A549 (cell line): Measurements from ENCODE around the gene TMEM131. TPM values are rescaled to one million over a fixed set of nuclear protein-coding genes. Genes with fewer than 3 reads are reported as not detected.

Source experiments
- ATAC-seq, 2 experiments: fragments of 200-7000 bp in 1 of 2; fragments of >200 bp in 1 of 2; cut with Nextera tagmentation in 1 of 2; cut with Tn5 transposase in 1 of 2; 3 replicates each; pipeline versions ENCODE4 v1.8.0 to v1.9.1; 2018 to 2020; ENCODE audit warnings: mild to moderate bottlenecking in 1 of 2, moderate library complexity in 1 of 2
- CTCF ChIA-PET: fragments of 300-600 bp; sonication (Branson Sonifier 250); formaldehyde crosslinking; extraction: SDS; loops from one replicate; lab custom pipeline; 2021; ENCODE audit warnings: antibody characterized with exemption, inconsistent platforms; lab: Yijun Ruan, JAX
- POLR2A ChIA-PET: fragments of 350-600 bp; formaldehyde crosslinking; extraction: SDS; loops from one replicate; lab custom pipeline; 2021; ENCODE audit warnings: antibody characterized with exemption, inconsistent platforms; lab: Yijun Ruan, JAX
- DNase-seq, 2 experiments: peaks; one replicate each; pipeline versions ENCODE4 v3.0.0 to v3.0.0-alpha.2; 2011 to 2016; ENCODE audit warnings: low read depth in 1 of 2, low spot score in 1 of 2
- FAIRE-seq: peaks from 2 replicates; lab custom pipeline; 2011; peaks lifted over from hg19 to GRCh38; lab: Jason Lieb, UNC
- H3K27ac ChIP-seq, 2 experiments: fragments of >200 bp; sonication (Bioruptor Twin); formaldehyde crosslinking; 3 replicates each; pipeline ENCODE4 v1.5.1; 2016 to 2017
- H3K4me1 ChIP-seq: fragments of >200 bp; sonication (Bioruptor Twin); formaldehyde crosslinking; 3 replicates; pipeline ENCODE4 v1.6.1; 2016
- H3K4me2 ChIP-seq: fragments of >200 bp; sonication (Bioruptor Twin); formaldehyde crosslinking; 3 replicates; pipeline ENCODE4 v1.6.1; 2016
- H3K4me3 ChIP-seq: fragments of >200 bp; sonication (Bioruptor Twin); formaldehyde crosslinking; 3 replicates; pipeline ENCODE4 v1.5.1; 2016
- H3K9me3 ChIP-seq: fragments of >200 bp; sonication (Bioruptor Twin); formaldehyde crosslinking; 3 replicates; pipeline ENCODE4 v1.6.1; 2016
- CBX8 ChIP-seq: fragments of 200-600 bp; sonication (generic); IDR thresholded peaks from 2 replicates; pipeline ENCODE4 v1.6.1; 2016
- CHD4 ChIP-seq: fragments of 200-600 bp; sonication (generic); IDR thresholded peaks from 2 replicates; pipeline ENCODE4 v1.6.1; 2016; ENCODE audit warnings: antibody characterized with exemption, mild to moderate bottlenecking, borderline replicate concordance
- EHF ChIP-seq: fragments of 250-450 bp; sonication (Bioruptor Pico); IDR thresholded peaks from 2 replicates; pipeline ENCODE4 v1.5.0; 2020; ENCODE audit warnings: mild to moderate bottlenecking
- ESRRA ChIP-seq: fragments of 150-350 bp; IDR thresholded peaks from 2 replicates; pipeline ENCODE4 v1.6.1; 2014; ENCODE audit warnings: mild to moderate bottlenecking, low read length, borderline replicate concordance
- JUNB ChIP-seq: fragments of >200 bp; sonication (Bioruptor Twin); formaldehyde crosslinking; IDR thresholded peaks from 2 replicates; pipeline ENCODE4 v1.6.1; 2016
- KDM1A ChIP-seq: fragments of 200-600 bp; sonication (generic); IDR thresholded peaks from 2 replicates; pipeline ENCODE4 v1.6.1; 2016; ENCODE audit warnings: low read depth, mild to moderate bottlenecking
- KDM5A ChIP-seq: fragments of 200-600 bp; sonication (generic); IDR thresholded peaks from 2 replicates; pipeline ENCODE4 v1.6.1; 2016; ENCODE audit warnings: antibody characterized with exemption, mild to moderate bottlenecking
- MYC ChIP-seq: IDR thresholded peaks from 2 replicates; pipeline ENCODE4 v1.6.1; 2012; ENCODE audit warnings: mild to moderate bottlenecking, inconsistent platforms, low read length, improper control_type of control experiment, borderline replicate concordance
- PHF8 ChIP-seq: fragments of 200-600 bp; sonication (generic); IDR thresholded peaks from 2 replicates; pipeline ENCODE4 v1.6.1; 2016; ENCODE audit warnings: low read depth, mild to moderate bottlenecking, antibody characterized with exemption, moderate library complexity, borderline replicate concordance
- POLR2A ChIP-seq: IDR thresholded peaks from 2 replicates; pipeline ENCODE4 v1.6.1; 2012; ENCODE audit warnings: mild to moderate bottlenecking, low read length
- RCOR1 ChIP-seq: fragments of 150-350 bp; IDR thresholded peaks from 2 replicates; pipeline ENCODE4 v1.6.1; 2014; ENCODE audit warnings: antibody characterized with exemption, low read length, low read depth
- SREBF2 ChIP-seq: fragments of 450-650 bp; IDR thresholded peaks from 2 replicates; pipeline ENCODE4 v1.6.1; 2014; ENCODE audit warnings: mild to moderate bottlenecking, moderate library complexity
- TFCP2L1 ChIP-seq: fragments of 250-450 bp; sonication (Bioruptor Pico); IDR thresholded peaks from 2 replicates; pipeline ENCODE4 v1.5.0; 2021; ENCODE audit warnings: mild to moderate bottlenecking
- ZFP36 ChIP-seq: fragments of 450-650 bp; IDR thresholded peaks from 2 replicates; pipeline ENCODE4 v1.6.1; 2014; ENCODE audit warnings: borderline replicate concordance; ENCODE audit not compliant: partially characterized antibody
- ZSCAN20 ChIP-seq: fragments of 250-450 bp; sonication (Bioruptor Pico); IDR thresholded peaks from 2 replicates; pipeline ENCODE4 v1.8.0; 2022; ENCODE audit warnings: mild to moderate bottlenecking, moderate library complexity
- WGBS: methylation state at CpG from one replicate; pipeline ENCODE4 v1.1.6; 2017; ENCODE audit errors: missing lambda C conversion rate; 5-methylcytosine and 5-hydroxymethylcytosine counted together
- polyA plus RNA-seq, 4 experiments: library from polyadenylated mRNA; depleted of rRNA in 3 of 4; stranded (reverse); fragments of >200 nt; fragmentation: RNase III in 1 of 4; extraction: RNeasy Plus Mini Kit Qiagen cat#74134 plus additional on column Dnase treatment in 1 of 4; gene quantifications; 2 replicates in 3 of 4; 3 replicates in 1 of 4; pipeline ENCODE4 v1.2.3, GENCODE V29; 2011 to 2017
- TF ChIP-seq, protein P1 (sequence below): fragments of >200 bp; sonication (Bioruptor Twin); formaldehyde crosslinking; IDR thresholded peaks from 3 replicates; pipeline ENCODE4 v1.5.1; 2016
- TF ChIP-seq, protein P2 (sequence below): fragments of 150-350 bp; IDR thresholded peaks from 2 replicates; pipeline ENCODE4 v1.6.1; 2014; ENCODE audit warnings: low read depth, mild to moderate bottlenecking, low read length
- TF ChIP-seq, protein P3 (sequence below): fragments of >200 bp; sonication (Bioruptor Twin); formaldehyde crosslinking; IDR thresholded peaks from 3 replicates; pipeline ENCODE4 v1.6.1; 2016
- TF ChIP-seq, protein P4 (sequence below): IDR thresholded peaks from 2 replicates; pipeline ENCODE4 v1.6.1; 2012; ENCODE audit warnings: low read depth, borderline replicate concordance
- TF ChIP-seq, protein P5 (sequence below): IDR thresholded peaks from 2 replicates; pipeline ENCODE4 v1.6.1; 2012
- TF ChIP-seq, protein P6 (sequence below): fragments of 450-650 bp; IDR thresholded peaks from 2 replicates; pipeline ENCODE4 v1.6.1; 2014; ENCODE audit warnings: antibody characterized with exemption

Gene TMEM131
- polyA plus RNA-seq, 2 of the 4 experiments (the other 2 are of a cell fraction): 14.5 to 21.8 TPM

DNA sequence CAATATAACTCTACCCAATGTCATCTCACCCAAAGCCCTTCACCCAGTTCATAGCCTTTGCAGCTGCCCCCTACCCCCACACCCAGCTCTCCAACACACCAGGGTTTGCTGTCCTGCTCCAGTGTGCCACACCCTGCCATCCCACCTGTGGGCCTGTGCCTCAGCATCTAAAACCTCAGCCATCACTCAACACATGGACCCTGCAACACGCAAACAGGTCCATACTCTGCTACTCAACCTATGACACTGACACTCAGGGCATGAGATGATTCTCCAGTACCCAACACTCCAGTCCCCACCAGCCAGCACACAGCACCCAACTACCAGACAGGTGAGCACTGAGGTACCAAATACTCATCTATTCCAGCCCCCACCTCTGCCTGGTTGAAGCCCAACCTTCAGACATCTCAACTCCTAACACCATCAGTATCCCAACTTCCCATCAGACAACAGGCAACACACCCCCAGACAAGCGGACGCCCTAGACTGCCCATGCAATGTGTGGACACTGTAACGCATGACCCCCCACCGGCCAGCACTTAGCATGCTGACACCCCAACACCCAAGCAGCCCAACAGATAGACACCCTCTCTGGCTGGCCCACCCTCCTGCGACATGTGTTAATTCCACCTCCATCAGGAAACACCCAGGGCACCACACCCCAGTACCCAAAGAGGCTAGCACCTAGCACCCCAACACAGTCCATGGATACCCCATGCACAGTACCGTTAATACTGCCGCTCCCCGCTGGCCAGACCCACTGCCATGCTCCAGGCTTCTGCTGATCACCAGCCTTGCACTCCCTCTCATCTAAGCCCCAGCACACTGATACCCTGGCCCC lies 257.3 kb downstream of the TMEM131 start:
- no peaks in the 10 kb centered on the region for H3K9me3 ChIP-seq
- no peaks in the 10 kb centered on the region for H3K4me1 ChIP-seq
- no peak for DNase-seq
- ChIA-PET CTCF (interaction anchor here (1.3 to 2.9 kb wide), 3 partner anchors 8 to 531 kb away, joined by 3 to 18 read pairs (median 18); no protein-coding TSS in a partner anchor), POLR2A (no interaction called here)
- TF ChIP-seq TFCP2L1 (CRISPR knock-in tag) (no peak), RCOR1 (no peak), CBX8 (no peak), SREBF2 (no peak), ZFP36 (no peak), KDM5A (no peak), ESRRA (no peak), PHF8 (no peak), EHF (CRISPR knock-in tag) (no peak), ZSCAN20 (CRISPR knock-in tag) (no peak), JUNB (no peak)
- TF ChIP-seq, protein P1, sequence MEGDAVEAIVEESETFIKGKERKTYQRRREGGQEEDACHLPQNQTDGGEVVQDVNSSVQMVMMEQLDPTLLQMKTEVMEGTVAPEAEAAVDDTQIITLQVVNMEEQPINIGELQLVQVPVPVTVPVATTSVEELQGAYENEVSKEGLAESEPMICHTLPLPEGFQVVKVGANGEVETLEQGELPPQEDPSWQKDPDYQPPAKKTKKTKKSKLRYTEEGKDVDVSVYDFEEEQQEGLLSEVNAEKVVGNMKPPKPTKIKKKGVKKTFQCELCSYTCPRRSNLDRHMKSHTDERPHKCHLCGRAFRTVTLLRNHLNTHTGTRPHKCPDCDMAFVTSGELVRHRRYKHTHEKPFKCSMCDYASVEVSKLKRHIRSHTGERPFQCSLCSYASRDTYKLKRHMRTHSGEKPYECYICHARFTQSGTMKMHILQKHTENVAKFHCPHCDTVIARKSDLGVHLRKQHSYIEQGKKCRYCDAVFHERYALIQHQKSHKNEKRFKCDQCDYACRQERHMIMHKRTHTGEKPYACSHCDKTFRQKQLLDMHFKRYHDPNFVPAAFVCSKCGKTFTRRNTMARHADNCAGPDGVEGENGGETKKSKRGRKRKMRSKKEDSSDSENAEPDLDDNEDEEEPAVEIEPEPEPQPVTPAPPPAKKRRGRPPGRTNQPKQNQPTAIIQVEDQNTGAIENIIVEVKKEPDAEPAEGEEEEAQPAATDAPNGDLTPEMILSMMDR: no peak
- TF ChIP-seq, protein P2, sequence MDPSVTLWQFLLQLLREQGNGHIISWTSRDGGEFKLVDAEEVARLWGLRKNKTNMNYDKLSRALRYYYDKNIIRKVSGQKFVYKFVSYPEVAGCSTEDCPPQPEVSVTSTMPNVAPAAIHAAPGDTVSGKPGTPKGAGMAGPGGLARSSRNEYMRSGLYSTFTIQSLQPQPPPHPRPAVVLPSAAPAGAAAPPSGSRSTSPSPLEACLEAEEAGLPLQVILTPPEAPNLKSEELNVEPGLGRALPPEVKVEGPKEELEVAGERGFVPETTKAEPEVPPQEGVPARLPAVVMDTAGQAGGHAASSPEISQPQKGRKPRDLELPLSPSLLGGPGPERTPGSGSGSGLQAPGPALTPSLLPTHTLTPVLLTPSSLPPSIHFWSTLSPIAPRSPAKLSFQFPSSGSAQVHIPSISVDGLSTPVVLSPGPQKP: no peak
- TF ChIP-seq, protein P3, sequence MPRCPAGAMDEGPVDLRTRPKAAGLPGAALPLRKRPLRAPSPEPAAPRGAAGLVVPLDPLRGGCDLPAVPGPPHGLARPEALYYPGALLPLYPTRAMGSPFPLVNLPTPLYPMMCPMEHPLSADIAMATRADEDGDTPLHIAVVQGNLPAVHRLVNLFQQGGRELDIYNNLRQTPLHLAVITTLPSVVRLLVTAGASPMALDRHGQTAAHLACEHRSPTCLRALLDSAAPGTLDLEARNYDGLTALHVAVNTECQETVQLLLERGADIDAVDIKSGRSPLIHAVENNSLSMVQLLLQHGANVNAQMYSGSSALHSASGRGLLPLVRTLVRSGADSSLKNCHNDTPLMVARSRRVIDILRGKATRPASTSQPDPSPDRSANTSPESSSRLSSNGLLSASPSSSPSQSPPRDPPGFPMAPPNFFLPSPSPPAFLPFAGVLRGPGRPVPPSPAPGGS: no peak
- TF ChIP-seq, protein P4, sequence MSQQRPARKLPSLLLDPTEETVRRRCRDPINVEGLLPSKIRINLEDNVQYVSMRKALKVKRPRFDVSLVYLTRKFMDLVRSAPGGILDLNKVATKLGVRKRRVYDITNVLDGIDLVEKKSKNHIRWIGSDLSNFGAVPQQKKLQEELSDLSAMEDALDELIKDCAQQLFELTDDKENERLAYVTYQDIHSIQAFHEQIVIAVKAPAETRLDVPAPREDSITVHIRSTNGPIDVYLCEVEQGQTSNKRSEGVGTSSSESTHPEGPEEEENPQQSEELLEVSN: no peak
- TF ChIP-seq, protein P5, sequence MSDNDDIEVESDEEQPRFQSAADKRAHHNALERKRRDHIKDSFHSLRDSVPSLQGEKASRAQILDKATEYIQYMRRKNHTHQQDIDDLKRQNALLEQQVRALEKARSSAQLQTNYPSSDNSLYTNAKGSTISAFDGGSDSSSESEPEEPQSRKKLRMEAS: no peak
- TF ChIP-seq, protein P6, sequence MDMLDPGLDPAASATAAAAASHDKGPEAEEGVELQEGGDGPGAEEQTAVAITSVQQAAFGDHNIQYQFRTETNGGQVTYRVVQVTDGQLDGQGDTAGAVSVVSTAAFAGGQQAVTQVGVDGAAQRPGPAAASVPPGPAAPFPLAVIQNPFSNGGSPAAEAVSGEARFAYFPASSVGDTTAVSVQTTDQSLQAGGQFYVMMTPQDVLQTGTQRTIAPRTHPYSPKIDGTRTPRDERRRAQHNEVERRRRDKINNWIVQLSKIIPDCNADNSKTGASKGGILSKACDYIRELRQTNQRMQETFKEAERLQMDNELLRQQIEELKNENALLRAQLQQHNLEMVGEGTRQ: no peak
- no peak overlapping the region for H3K4me2 ChIP-seq
- WGBS: 57% methylated on average over 6 of the region's 9 CpGs
- no peak overlapping the region for H3K27ac ChIP-seq
- FAIRE-seq: no peak
- H3K4me3 ChIP-seq: no peak overlapping the region
- ATAC-seq: no peak; a peak in 1 of 6 replicates

DNA sequence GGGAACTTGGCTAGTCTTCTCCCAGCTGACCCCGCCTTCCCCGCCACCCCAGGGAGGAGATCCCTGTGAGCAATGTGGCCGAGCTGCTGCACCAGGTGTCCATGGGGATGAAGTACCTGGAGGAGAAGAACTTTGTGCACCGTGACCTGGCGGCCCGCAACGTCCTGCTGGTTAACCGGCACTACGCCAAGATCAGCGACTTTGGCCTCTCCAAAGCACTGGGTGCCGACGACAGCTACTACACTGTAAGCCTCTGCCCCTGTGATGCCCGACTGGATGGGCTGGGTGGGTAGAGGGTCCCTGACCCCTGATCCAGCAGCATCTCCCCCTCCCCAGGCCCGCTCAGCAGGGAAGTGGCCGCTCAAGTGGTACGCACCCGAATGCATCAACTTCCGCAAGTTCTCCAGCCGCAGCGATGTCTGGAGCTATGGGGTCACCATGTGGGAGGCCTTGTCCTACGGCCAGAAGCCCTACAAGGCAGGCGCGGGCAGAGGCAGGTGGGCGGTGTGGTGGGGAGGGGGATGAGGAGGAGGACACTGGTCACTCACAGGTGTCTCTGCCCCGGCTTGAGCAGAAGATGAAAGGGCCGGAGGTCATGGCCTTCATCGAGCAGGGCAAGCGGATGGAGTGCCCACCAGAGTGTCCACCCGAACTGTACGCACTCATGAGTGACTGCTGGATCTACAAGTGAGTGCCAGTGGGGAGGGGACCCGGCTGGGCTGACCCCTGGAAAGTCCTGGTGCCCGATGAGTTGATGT lies 258.1 kb downstream of the TMEM131 start:
- WGBS: 69% methylated on average over 28 of the region's 32 CpGs
- H3K4me1 ChIP-seq: no peaks in the 10 kb centered on the region
- no peak overlapping the region for H3K4me3 ChIP-seq
- FAIRE-seq (no peak), ATAC-seq (no peak), DNase-seq (no peak)
- CTCF ChIA-PET: no interaction called here
- no peak overlapping the region for H3K4me2 ChIP-seq
- no peaks in the 10 kb centered on the region for H3K9me3 ChIP-seq
- POLR2A ChIA-PET: no interaction called here
- H3K27ac ChIP-seq: no peak overlapping the region
- TF ChIP-seq KDM1A (no peak), CHD4 (no peak), POLR2A (no peak), ZFP36 (no peak), ZSCAN20 (CRISPR knock-in tag) (no peak), MYC (no peak)
